Motor neuron (in vitro differentiated cells): ENCODE measurements around the gene LYSMD1. TPM values are rescaled to one million over a fixed set of nuclear protein-coding genes. Genes with fewer than 3 reads are reported as not detected.

ENCODE experiments used
- ATAC-seq, 8 experiments: fragments of 200-7000 bp; cut with Tn5 transposase; replicated peaks in 6 of 8; 2 replicates each; pipeline ENCODE4 v1.8.0; 2021; ENCODE audit warnings: mild to moderate bottlenecking in 8 of 8, moderate library complexity in 8 of 8
- H3K27ac ChIP-seq, 2 donors: fragments of 250-450 bp; sonication (Bioruptor Pico); 2 replicates each; pipeline ENCODE4 v1.9.0; 2021; ENCODE audit warnings: antibody characterized with exemption in 2 of 2, mild to moderate bottlenecking in 2 of 2, moderate library complexity in 1 of 2
- H3K4me1 ChIP-seq, 2 donors: fragments of 250-450 bp; sonication (Bioruptor Pico); replicated peaks in 1 of 2; 2 replicates each; pipeline ENCODE4 v1.6.1; 2021; ENCODE audit warnings: antibody characterized with exemption in 2 of 2, mild to moderate bottlenecking in 2 of 2, moderate library complexity in 1 of 2
- H3K4me3 ChIP-seq, 5 donors: fragments of 250-450 bp; sonication (Bioruptor Pico); 2 replicates each; pipeline ENCODE4 v1.9.0; 2021; ENCODE audit warnings: antibody characterized with exemption in 5 of 5, mild to moderate bottlenecking in 5 of 5, moderate library complexity in 4 of 5
- WGBS, 10 experiments: fragments of 450-650 bp; shearing (Covaris generic); methylation state at CpG; one replicate each; pipeline ENCODE4 v1.0.0; 2022; 5-methylcytosine and 5-hydroxymethylcytosine counted together
- in situ Hi-C, 9 experiments: fragments of 400-800 bp; cut with MboI; loops; one replicate each; pipeline ENCODE4 v1.15.0; 2021; ENCODE audit warnings: low sequenced_read_pairs in 9 of 9, low pct_unique_long_range_greater_than_20kb in 2 of 9; ENCODE audit not compliant: unreplicated experiment in 9 of 9
- total RNA-seq, 8 experiments: library from RNA; unstranded; fragments of 300-600 nt; gene quantifications; 2 replicates each; pipeline versions ENCODE4 v1.2.3 to v1.2.4, GENCODE V29; 2022

The LYSMD1 gene
- total RNA-seq, 8 experiments from 2014 or later = 4.4 to 31.2 (median 18.1) TPM

DNA sequence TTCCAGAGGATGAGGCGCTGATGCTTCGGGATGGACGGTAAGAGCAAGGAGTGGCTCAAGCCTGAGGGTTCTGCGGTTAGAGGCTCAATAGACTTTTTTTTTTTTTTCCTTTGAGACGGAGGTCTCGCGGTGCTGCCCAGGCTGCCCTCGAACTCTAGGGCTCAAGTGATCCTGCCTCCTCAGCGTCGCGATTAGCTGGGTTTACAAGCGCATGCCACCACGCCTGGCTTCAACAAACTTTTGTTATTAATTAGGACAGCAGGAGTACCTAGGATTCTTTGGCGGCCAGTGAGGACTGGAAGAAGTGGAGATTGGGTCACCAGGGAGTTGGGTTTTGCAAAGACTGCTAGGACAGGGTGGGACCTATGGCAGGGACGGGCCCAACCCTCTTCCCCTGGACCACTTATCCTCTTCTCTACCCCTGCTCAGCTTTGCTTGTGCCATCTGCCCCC is 829 bp upstream of the LYSMD1 start:
- in situ Hi-C loops = loop anchor here in 1 of 9 experiments (25.0 kb wide), 1 partner anchor 104 kb away; the partner anchor contains the start of genes CDC42SE1, GABPB2 and MLLT11
- peak overlapping the region; percentile 58 to 79 (median 77) for H3K4me3 ChIP-seq
- H3K4me1 ChIP-seq = peaks cover 12 to 13% of the 10 kb centered on the region in 2 donors
- WGBS, 10 experiments = 2 to 8% (median 4%) methylated on average over 5 to 15 of the region's 15 CpGs; no CpG with 5 or more reads in 3 of the 10 experiments
- H3K27ac ChIP-seq = peak overlapping the region; percentile 54 to 85
- ATAC-seq = peak; percentile 8 to 54 (median 14)

DNA sequence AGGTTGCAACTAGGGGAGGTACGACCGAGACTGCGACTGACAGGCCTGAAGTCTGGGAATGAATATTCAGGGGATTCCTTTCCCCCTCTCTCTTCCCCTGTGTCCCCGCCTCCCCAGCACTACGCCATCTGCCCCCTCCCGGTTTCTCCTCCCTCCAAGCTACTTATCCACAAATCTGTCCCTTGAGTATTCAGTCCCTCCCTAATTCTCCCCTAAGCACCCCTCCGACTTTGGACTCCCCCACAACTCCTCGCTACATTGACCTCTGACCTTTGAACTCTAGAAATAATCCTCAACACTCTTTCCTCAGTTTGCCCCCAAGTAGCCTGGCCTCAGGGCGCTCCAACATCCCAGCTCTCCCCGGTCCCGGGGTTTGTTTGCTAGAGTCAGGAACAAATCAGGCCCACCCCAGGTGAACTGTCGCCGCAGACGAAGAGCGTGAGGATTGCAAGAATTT is 393 bp downstream of the LYSMD1 start:
- in situ Hi-C loops = loop anchor here in 1 of 9 experiments (25.0 kb wide), 1 partner anchor 103 kb away; the partner anchor contains the start of genes CDC42SE1, GABPB2 and MLLT11
- H3K4me3 ChIP-seq = peak overlapping the region; percentile 58 to 79 (median 77)
- peaks cover 12 to 13% of the 10 kb centered on the region in 2 donors for H3K4me1 ChIP-seq
- H3K27ac ChIP-seq = peak overlapping the region; percentile 78 to 84
- peak; percentile 41 to 73 (median 60) for ATAC-seq
- WGBS, 10 experiments = 0 to 3% (median 0%) methylated on average over 2 to 12 of the region's 15 CpGs; no CpG with 5 or more reads in 4 of the 10 experiments

GRCh38 chr1:151164732-151165280 is 896 bp downstream of the LYSMD1 start:
- in situ Hi-C loops = loop anchor here in 1 of 9 experiments (25.0 kb wide), 1 partner anchor 103 kb away; the partner anchor contains the start of genes CDC42SE1, GABPB2 and MLLT11
- Histone ChIP-seq H3K4me1 (peaks cover 12 to 13% of the 10 kb centered on the region in 2 donors), H3K4me3 (peak overlapping the region; percentile 58 to 79 (median 77)), H3K27ac (peak overlapping the region; percentile 78 to 84)
- peak in 4 of 8 experiments; percentile 0 to 1 (median 0) for ATAC-seq
- WGBS, 10 experiments = 0 to 43% (median 25%) methylated on average over 1 to 8 of the region's 11 CpGs; no CpG with 5 or more reads in 2 of the 10 experiments

DNA sequence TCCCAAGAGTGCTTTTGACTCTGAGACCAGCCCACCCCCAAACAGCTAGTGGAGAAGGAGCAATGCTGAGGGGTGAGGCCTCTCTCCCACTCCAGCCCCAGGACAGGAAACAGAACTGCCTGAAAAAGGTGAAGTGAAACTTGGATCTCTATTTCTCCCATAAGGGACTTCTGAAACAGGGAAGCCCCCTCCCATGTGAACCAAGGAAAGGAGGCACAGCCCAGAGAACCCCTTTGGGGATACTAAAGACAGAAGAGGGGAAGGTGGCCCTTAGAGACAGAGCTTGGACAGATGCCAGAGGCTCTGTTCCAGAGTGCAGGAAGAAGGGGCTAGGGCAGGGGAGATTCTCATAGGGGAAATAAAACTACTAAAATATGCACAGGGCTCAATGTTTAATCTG is 6.3 kb downstream of the LYSMD1 start:
- no peak for ATAC-seq
- Histone ChIP-seq H3K27ac (no peak overlapping the region), H3K4me3 (no peak overlapping the region), H3K4me1 (peaks cover 7 to 9% of the 10 kb centered on the region in 2 donors)
- in situ Hi-C loops = loop anchor here in 1 of 9 experiments (25.0 kb wide), 1 partner anchor 97 kb away; the partner anchor contains the start of genes CDC42SE1, GABPB2 and MLLT11

DNA sequence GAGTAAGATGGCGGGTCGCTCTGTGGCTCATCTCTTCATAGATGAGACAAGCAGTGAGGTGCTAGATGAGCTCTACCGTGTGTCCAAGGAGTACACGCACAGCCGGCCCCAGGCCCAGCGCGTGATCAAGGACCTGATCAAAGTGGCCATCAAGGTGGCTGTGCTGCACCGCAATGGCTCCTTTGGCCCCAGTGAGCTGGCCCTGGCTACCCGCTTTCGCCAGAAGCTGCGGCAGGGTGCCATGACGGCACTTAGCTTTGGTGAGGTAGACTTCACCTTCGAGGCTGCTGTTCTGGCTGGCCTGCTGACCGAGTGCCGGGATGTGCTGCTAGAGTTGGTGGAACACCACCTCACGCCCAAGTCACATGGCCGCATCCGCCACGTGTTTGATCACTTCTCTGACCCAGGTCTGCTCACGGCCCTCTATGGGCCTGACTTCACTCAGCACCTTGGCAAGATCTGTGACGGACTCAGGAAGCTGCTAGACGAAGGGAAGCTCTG is 6.9 kb downstream of the LYSMD1 start:
- 90 to 96% (median 93%) methylated on average over 3 to 12 of the region's 22 CpGs; no CpG with 5 or more reads in 5 of the 10 experiments for WGBS, 10 experiments
- Histone ChIP-seq H3K4me1 (peaks cover 2 to 5% of the 10 kb centered on the region in 2 donors), H3K27ac (no peak overlapping the region), H3K4me3 (no peak overlapping the region)
- peak in 1 of 8 experiments; percentile 18 for ATAC-seq
- in situ Hi-C loops = loop anchor here in 1 of 9 experiments (25.0 kb wide), 1 partner anchor 96 kb away; the partner anchor contains the start of genes CDC42SE1, GABPB2 and MLLT11

DNA sequence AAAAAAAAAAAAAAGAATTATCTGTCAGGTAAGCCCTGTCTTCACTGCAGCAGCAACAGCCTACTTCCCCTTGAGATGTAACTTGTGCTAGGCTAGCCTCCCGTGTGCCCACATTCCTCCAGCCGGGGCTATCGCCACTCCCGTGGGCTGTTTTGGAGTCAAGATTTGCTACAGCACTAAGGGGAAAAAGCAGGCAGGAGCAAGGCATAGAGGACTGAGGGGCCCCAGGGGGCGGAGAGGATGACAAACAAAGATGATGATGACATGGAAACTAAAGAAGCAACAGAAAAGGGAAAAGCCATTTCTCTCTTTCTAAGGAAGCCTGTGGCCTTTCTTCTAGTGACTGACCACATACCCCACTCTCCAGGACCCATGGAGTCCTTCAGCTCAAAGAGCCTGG is 7.4 kb downstream of the LYSMD1 start:
- 20 to 100% (median 94%) methylated on average over 1 to 5 of the region's 5 CpGs; no CpG with 5 or more reads in 2 of the 10 experiments for WGBS, 10 experiments
- ATAC-seq = peak in 1 of 8 experiments; percentile 16
- in situ Hi-C loops = loop anchor here in 1 of 9 experiments (25.0 kb wide), 1 partner anchor 96 kb away; the partner anchor contains the start of genes CDC42SE1, GABPB2 and MLLT11
- H3K27ac ChIP-seq = no peak overlapping the region
- no peak overlapping the region for H3K4me3 ChIP-seq
- H3K4me1 ChIP-seq = peaks cover 2 to 5% of the 10 kb centered on the region in 2 donors

- 33 to 100% (median 90%) methylated on average over 1 to 6 of the region's 6 CpGs; no CpG with 5 or more reads in 1 of the 10 experiments for WGBS, 10 experiments
- Histone ChIP-seq H3K4me3 (no peak overlapping the region), H3K27ac (no peak overlapping the region), H3K4me1 (peaks cover 2 to 5% of the 10 kb centered on the region in 2 donors)
- no peak for ATAC-seq
- in situ Hi-C loops = loop anchor here in 1 of 9 experiments (25.0 kb wide), 1 partner anchor 95 kb away; the partner anchor contains the start of genes CDC42SE1, GABPB2 and MLLT11
These were observed 8.6 kb downstream of the LYSMD1 start for GRCh38 chr1:151157067-151157531.

DNA sequence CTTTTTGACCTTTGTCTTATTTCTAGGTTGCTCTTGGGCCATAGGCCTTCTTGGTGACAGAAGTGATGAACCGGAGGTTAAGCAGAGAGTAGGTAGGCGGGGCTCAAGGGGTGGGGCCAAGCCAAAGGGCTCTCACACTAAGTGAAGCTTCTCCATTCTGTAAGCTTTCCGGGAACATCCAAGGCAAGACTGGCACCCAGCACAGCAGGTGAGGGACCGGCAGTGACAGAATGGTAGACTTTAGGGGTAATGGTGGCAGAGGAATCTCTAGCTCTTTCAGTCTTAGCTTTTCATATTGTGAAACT is 9.2 kb downstream of the LYSMD1 start, which contains the start of gene TNFAIP8L2:
TSS of gene TNFAIP8L2 (plus strand) at position 135 of the 305 bp plus-strand sequence. CDS start 2,049 bp downstream, outside the sequence.
- 0 to 83% (median 63%) methylated on average over 1 to 3 of the region's 4 CpGs; no CpG with 5 or more reads in 3 of the 10 experiments for WGBS, 10 experiments
- Histone ChIP-seq H3K27ac (no peak within 1 kb of the TSS), H3K4me3 (no peak within 1 kb of the TSS), H3K4me1 (peaks cover 2 to 5% of the 10 kb centered on the region in 2 donors)
- peak; percentile 10 to 69 (median 36) for ATAC-seq
- in situ Hi-C loops = loop anchor here in 1 of 9 experiments (25.0 kb wide), 1 partner anchor 94 kb away; the partner anchor contains the start of genes CDC42SE1, GABPB2 and MLLT11

- in situ Hi-C loops = no loop called here
- Histone ChIP-seq H3K4me1 (peaks cover 29 to 32% of the 10 kb centered on the region in 2 donors), H3K4me3 (peak overlapping the region in 3 of 5 donors; percentile 66 to 88 (median 85)), H3K27ac (peak overlapping the region in 1 of 2 donors; percentile 46)
- 58 to 100% (median 89%) methylated on average over 1 to 2 of the region's 2 CpGs; no CpG with 5 or more reads in 2 of the 10 experiments for WGBS, 10 experiments
- ATAC-seq = no peak
These were observed 18.0 kb downstream of the LYSMD1 start for GRCh38 chr1:151147665-151148064.

GRCh38 chr1:151147132-151147503 is 18.6 kb downstream of the LYSMD1 start:
- Histone ChIP-seq H3K4me1 (peaks cover 30 to 38% of the 10 kb centered on the region in 2 donors), H3K27ac (peak overlapping the region; percentile 46 to 51), H3K4me3 (peak overlapping the region; percentile 66 to 99 (median 88))
- in situ Hi-C loops = no loop called here
- 0 to 75% (median 12%) methylated on average over 4 to 7 of the region's 7 CpGs; no CpG with 5 or more reads in 6 of the 10 experiments for WGBS, 10 experiments
- no peak for ATAC-seq

DNA sequence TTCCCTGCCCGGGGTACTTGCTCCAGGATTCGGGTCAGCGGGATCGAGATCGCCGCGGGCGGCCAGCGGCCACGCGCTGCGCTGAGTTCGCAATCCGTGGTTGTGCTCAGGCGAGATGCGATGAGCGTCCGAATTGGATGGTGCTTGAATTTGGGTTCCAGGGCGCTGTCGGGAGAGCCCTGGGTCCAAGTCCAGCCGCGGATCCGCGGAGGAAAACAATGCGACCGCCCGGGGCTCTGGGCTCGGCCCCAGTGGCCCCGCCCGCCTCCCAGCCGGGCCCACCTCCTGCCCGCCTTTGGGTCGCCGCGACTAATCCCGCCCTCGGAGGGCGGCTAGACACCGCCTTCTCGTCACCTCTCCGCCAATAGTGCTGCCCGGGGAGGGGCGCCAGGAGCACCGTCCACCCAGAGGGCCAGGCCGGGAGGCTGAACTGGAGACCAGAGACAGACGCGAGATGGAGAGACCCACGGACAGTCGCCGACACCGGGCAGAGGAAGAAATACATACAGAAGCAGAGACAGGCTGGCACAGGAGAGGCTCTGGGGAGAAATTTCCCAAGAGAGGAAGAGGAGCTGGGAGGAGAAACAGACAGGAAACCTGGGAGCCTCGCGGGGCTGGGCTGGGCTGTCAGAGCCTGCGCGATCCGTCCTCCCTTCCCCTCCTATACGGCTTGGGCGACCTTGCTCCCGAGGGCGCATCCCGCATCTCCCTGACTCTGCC is 19.1 kb downstream of the LYSMD1 start, which contains the start of gene SEMA6C:
TSS of gene SEMA6C (minus strand) at position 220 of the 720 bp plus-strand sequence. CDS start 4,010 bp downstream, outside the sequence.
- WGBS, 10 experiments = 0 to 5% (median 2%) methylated on average over 2 to 13 of the region's 61 CpGs; no CpG with 5 or more reads in 5 of the 10 experiments
- peak within 1 kb of the TSS; percentile 46 to 55 for H3K27ac ChIP-seq

GRCh38 chr1:151146072-151146411 is 19.7 kb downstream of the LYSMD1 start:
- whole genome bisulfite sequencing, 10 experiments = 0 to 7% (median 0%) methylated on average over 1 to 7 of the region's 26 CpGs; no CpG with 5 or more reads in 5 of the 10 experiments
- Histone ChIP-seq H3K27ac (peak overlapping the region; percentile 28 to 55), H3K4me3 (peak overlapping the region; percentile 66 to 99 (median 88)), H3K4me1 (peaks cover 30 to 38% of the 10 kb centered on the region in 2 donors)
- peak in 3 of 8 experiments; percentile 2 to 7 (median 3) for ATAC-seq
- in situ Hi-C loops = no loop called here

More for the DNA sequence above, 19.1 kb downstream of the LYSMD1 start, which contains the start of gene SEMA6C:
- peak within 1 kb of the TSS; percentile 66 to 99 (median 88) for H3K4me3 ChIP-seq
- H3K4me1 ChIP-seq = peaks cover 30 to 38% of the 10 kb centered on the region in 2 donors
- in situ Hi-C loops = no loop called here
- ATAC-seq = peak; percentile 94 to 99 (median 96)
